HCT116 (cell line): ENCODE results near the gene ADAMTS9. TPM values are rescaled to one million over a fixed set of nuclear protein-coding genes. Genes with fewer than 3 reads are reported as not detected.

Source experiments
- ATAC-seq: fragments of 200-7000 bp; cut with Tn5 transposase; 2 replicates; pipeline ENCODE4 v1.9.1; 2020; ENCODE audit warnings: mild to moderate bottlenecking, moderate library complexity
- BruUV-seq: library from RNA; stranded (reverse); fragments of 400-500 nt; replicated peaks from 2 replicates; lab custom pipeline; 2021; lab: Mats Ljungman, UMichigan
- CTCF ChIA-PET: fragments of 300-600 bp; sonication (Branson Sonifier 250); formaldehyde crosslinking; loops from one replicate; lab custom pipeline; 2021; ENCODE audit warnings: antibody characterized with exemption; lab: Charles Lee
- POLR2A ChIA-PET: fragments of 300-600, 350-600 bp; sonication (Branson Sonifier 250); formaldehyde crosslinking; loops from one replicate; lab custom pipeline; 2021; ENCODE audit warnings: antibody characterized with exemption; lab: Charles Lee
- RAD21 ChIA-PET, 2 experiments: fragments of 300-600 bp; sonication (Branson Sonifier 250); formaldehyde crosslinking; loops; one replicate each; lab custom pipeline; 2023; ENCODE audit warnings: low total read pairs in 2 of 2; ENCODE audit not compliant: uncharacterized antibody in 2 of 2, unreplicated experiment in 2 of 2, low non-redundant PET in 1 of 2; lab: Charles Lee
- DNase-seq: peaks from one replicate; pipeline ENCODE4 v3.0.0-alpha.2; 2010; ENCODE audit warnings: low read depth, low spot score
- H2AFZ ChIP-seq: fragments of 200-600 bp; shearing (Covaris generic), sonication (generic); 2 replicates; pipeline ENCODE4 v1.6.1; 2017; ENCODE audit warnings: low read depth, mixed run types, mixed read lengths, antibody characterized with exemption, low read length; ENCODE audit not compliant: poor library complexity, severe bottlenecking
- H3K27ac ChIP-seq: 2 replicates; pipeline ENCODE4 v1.5.1; 2012; ENCODE audit warnings: low read depth, low read length
- H3K27me3 ChIP-seq: fragments of 200-600 bp; sonication (generic); 2 replicates; pipeline ENCODE4 v1.6.1; 2016; ENCODE audit warnings: mixed run types, low read length, mixed read lengths; ENCODE audit not compliant: insufficient read depth
- H3K36me3 ChIP-seq, 2 experiments: fragments of 200-500 bp in 1 of 2; fragments of 200-600 bp in 1 of 2; sonication (Bioruptor generic) in 1 of 2; sonication (generic) in 1 of 2; 2 replicates each; pipeline versions ENCODE4 v1.5.1 to v1.6.1; 2014 to 2016; ENCODE audit warnings: low read length in 2 of 2, inconsistent platforms in 1 of 2, mixed read lengths in 1 of 2, mixed run types in 1 of 2; ENCODE audit not compliant: insufficient read depth in 2 of 2, control insufficient read depth in 1 of 2
- H3K4me1 ChIP-seq, 2 experiments: fragments of 200-600 bp in 1 of 2; sonication (generic) in 1 of 2; 2 replicates each; pipeline versions ENCODE4 v1.5.1 to v1.6.1; 2012 to 2017; ENCODE audit warnings: low read length in 2 of 2, inconsistent platforms in 1 of 2, mild to moderate bottlenecking in 1 of 2, mixed read lengths in 1 of 2, mixed run types in 1 of 2, moderate library complexity in 1 of 2; ENCODE audit not compliant: insufficient read depth in 2 of 2, control insufficient read depth in 1 of 2
- H3K4me2 ChIP-seq: fragments of 200-600 bp; sonication (generic); 2 replicates; pipeline ENCODE4 v1.6.1; 2017; ENCODE audit warnings: mixed run types, low read length, mixed read lengths
- H3K4me3 ChIP-seq, 2 experiments: fragments of 200-600 bp in 1 of 2; sonication (generic) in 1 of 2; replicated peaks in 1 of 2; 2 replicates each; pipeline ENCODE4 v1.5.1; 2011 to 2016; ENCODE audit warnings: low read length in 2 of 2, control low read depth in 1 of 2, low read depth in 1 of 2, mild to moderate bottlenecking in 1 of 2, mixed read lengths in 1 of 2, mixed run types in 1 of 2
- H3K79me2 ChIP-seq: fragments of 200-600 bp; sonication (generic); 2 replicates; pipeline ENCODE4 v1.6.1; 2017; ENCODE audit warnings: mild to moderate bottlenecking, mixed run types, low read length, moderate library complexity, mixed read lengths; ENCODE audit not compliant: insufficient read depth
- H3K9ac ChIP-seq: fragments of 200-600 bp; sonication (generic); 2 replicates; pipeline ENCODE4 v1.6.1; 2016; ENCODE audit warnings: low read length, mixed read lengths
- H3K9me2 ChIP-seq: fragments of 200-600 bp; sonication (generic), shearing (Covaris generic); 2 replicates; pipeline ENCODE4 v1.6.1; 2017; ENCODE audit warnings: mixed run types, mild to moderate bottlenecking, moderate library complexity; ENCODE audit not compliant: insufficient read depth
- H3K9me3 ChIP-seq, 2 experiments: fragments of 200-500 bp in 1 of 2; fragments of 200-600 bp in 1 of 2; sonication (Bioruptor generic) in 1 of 2; sonication (generic) in 1 of 2; 2 replicates each; pipeline ENCODE4 v1.6.1; 2014 to 2017; ENCODE audit warnings: low read length in 2 of 2, mixed read lengths in 2 of 2, inconsistent platforms in 1 of 2, low read depth in 1 of 2, mild to moderate bottlenecking in 1 of 2, mixed run types in 1 of 2, moderate library complexity in 1 of 2; ENCODE audit not compliant: control insufficient read depth in 1 of 2, insufficient read depth in 1 of 2
- H4K20me1 ChIP-seq: fragments of 200-600 bp; sonication (generic), shearing (Covaris generic); 2 replicates; pipeline ENCODE4 v1.6.1; 2017; ENCODE audit warnings: mixed run types, mild to moderate bottlenecking, moderate library complexity; ENCODE audit not compliant: insufficient read depth
- CBX3 ChIP-seq: IDR thresholded peaks from 2 replicates; pipeline ENCODE4 v1.6.1; 2012; ENCODE audit warnings: low read depth
- CEBPB ChIP-seq: IDR thresholded peaks from 2 replicates; pipeline ENCODE4 v1.6.1; 2012; ENCODE audit warnings: low read depth
- EGR1 ChIP-seq: IDR thresholded peaks from 2 replicates; pipeline ENCODE4 v1.6.1; 2012; ENCODE audit warnings: low read depth
- ELF1 ChIP-seq: IDR thresholded peaks from 2 replicates; pipeline ENCODE4 v1.6.1; 2012; ENCODE audit warnings: low read depth, borderline replicate concordance
- FOSL1 ChIP-seq: IDR thresholded peaks from 2 replicates; pipeline ENCODE4 v1.6.1; 2012; ENCODE audit warnings: low read depth
- JUND ChIP-seq: IDR thresholded peaks from 2 replicates; pipeline ENCODE4 v1.6.1; 2012
- POLR2A ChIP-seq: IDR thresholded peaks from 2 replicates; pipeline ENCODE4 v1.7.0; 2011; ENCODE audit warnings: borderline replicate concordance; ENCODE audit not compliant: insufficient read depth, insufficient read length; ENCODE audit errors: extremely low read depth
- POLR2AphosphoS5 ChIP-seq: IDR thresholded peaks from 2 replicates; pipeline ENCODE4 v1.6.1; 2011; ENCODE audit warnings: mild to moderate bottlenecking, low read depth, low read length, moderate library complexity
- RAD21 ChIP-seq: IDR thresholded peaks from 2 replicates; pipeline ENCODE4 v1.6.1; 2012; ENCODE audit warnings: low read depth, mild to moderate bottlenecking
- SIN3A ChIP-seq: IDR thresholded peaks from 2 replicates; pipeline ENCODE4 v1.6.1; 2012; ENCODE audit warnings: low read depth
- SP1 ChIP-seq: IDR thresholded peaks from 2 replicates; pipeline ENCODE4 v1.6.1; 2012; ENCODE audit warnings: low read depth
- SRF ChIP-seq: IDR thresholded peaks from 2 replicates; pipeline ENCODE4 v1.6.1; 2012; ENCODE audit warnings: low read depth
- TCF7L2 ChIP-seq: IDR thresholded peaks from 2 replicates; pipeline ENCODE4 v1.7.0; 2011; ENCODE audit warnings: borderline replicate concordance, inconsistent platforms; ENCODE audit not compliant: insufficient read depth, insufficient read length; ENCODE audit errors: extremely low read depth
- YY1 ChIP-seq: IDR thresholded peaks from 2 replicates; pipeline ENCODE4 v1.6.1; 2011; ENCODE audit warnings: low read length, low read depth, moderate library complexity, mild to moderate bottlenecking; ENCODE audit not compliant: insufficient replicate concordance; ENCODE audit errors: extremely low read depth
- ZFX ChIP-seq: fragments of 450-650 bp; IDR thresholded peaks from 2 replicates; pipeline ENCODE4 v1.6.1; 2017
- ZNF274 ChIP-seq: fragments of 200-500 bp; sonication (Bioruptor generic); IDR thresholded peaks from 2 replicates; pipeline ENCODE4 v1.6.1; 2014; ENCODE audit warnings: mild to moderate bottlenecking, low read depth, low read length, inconsistent platforms
- intact Hi-C: fragments of 100-400 bp; cut with micrococcal nuclease; formaldehyde crosslinking; loops from 2 replicates; pipeline ENCODE4 v1.10.0; 2022
- total RNA-seq: library from RNA; stranded (reverse); gene quantifications from one replicate; pipeline ENCODE4 v1.2.1, GENCODE V29; 2021; ENCODE audit not compliant: unreplicated experiment
- TF ChIP-seq, protein P1 (sequence below), 3 experiments: fragments of 200-600 bp in 1 of 3; sonication (generic) in 1 of 3; IDR thresholded peaks in 2 of 3; conservative IDR thresholded peaks in 1 of 3; 2 replicates each; pipeline ENCODE4 v1.5.1; 2012 to 2017; ENCODE audit warnings: low read depth in 2 of 3, low read length in 2 of 3, antibody characterized with exemption in 1 of 3, borderline replicate concordance in 1 of 3, control low read depth in 1 of 3, mild to moderate bottlenecking in 1 of 3, mixed read lengths in 1 of 3, mixed run types in 1 of 3, moderate library complexity in 1 of 3; ENCODE audit not compliant: insufficient read depth in 1 of 3
- TF ChIP-seq, protein P2 (sequence below): IDR thresholded peaks from 2 replicates; pipeline ENCODE4 v1.6.1; 2011; ENCODE audit warnings: mild to moderate bottlenecking, low read length, moderate library complexity; ENCODE audit not compliant: insufficient replicate concordance; ENCODE audit errors: extremely low read depth
- TF ChIP-seq, protein P3 (sequence below): IDR thresholded peaks from 2 replicates; pipeline ENCODE4 v1.6.1; 2012
- TF ChIP-seq, protein P4 (sequence below): IDR thresholded peaks from 2 replicates; pipeline ENCODE4 v1.6.1; 2012

The ADAMTS9 gene
- total RNA-seq, 1 experiment from 2014 or later = 0.05 TPM

DNA sequence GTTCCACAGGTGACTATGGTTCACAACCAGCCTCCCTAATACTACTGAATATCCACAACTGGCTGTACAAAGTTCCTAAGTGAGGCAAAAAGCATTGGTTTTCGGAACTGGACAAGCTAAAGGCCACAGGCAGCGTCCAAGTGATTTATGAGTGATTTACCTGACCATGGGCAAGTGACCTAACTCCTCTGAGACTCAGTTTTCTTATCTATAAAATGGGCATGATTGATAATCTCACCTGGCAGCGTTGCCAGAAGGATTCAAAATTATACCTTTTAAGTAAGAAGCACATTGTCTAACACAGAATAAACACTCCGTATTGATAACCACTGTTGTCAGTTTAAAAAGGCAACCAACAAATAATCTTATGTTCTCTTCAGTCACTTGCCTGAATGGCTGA, 29.8 kb downstream of the ADAMTS9 start:
- Histone ChIP-seq H3K27me3 (peaks cover 5% of the 10 kb centered on the region; the same call in 1 of the 2 replicates), H3K9me3 (no peaks in the 10 kb centered on the region), H3K79me2 (no peaks in the 10 kb centered on the region), H3K4me1 (no peaks in the 10 kb centered on the region), H4K20me1 (no peaks in the 10 kb centered on the region), H3K9ac (no peak overlapping the region), H2AFZ (no peak overlapping the region), H3K36me3 (no peaks in the 10 kb centered on the region), H3K4me2 (no peak overlapping the region), H3K4me3 (no peak overlapping the region), H3K27ac (no peak overlapping the region), H3K9me2 (no peaks in the 10 kb centered on the region)
- DNase-seq = no peak
- ChIA-PET POLR2A (no interaction called here), RAD21 (no interaction called here), CTCF (no interaction called here)
- intact Hi-C loops = no loop called here
- no TSS peak for BruUV-seq
- ATAC-seq = no peak
- no peak for TF ChIP-seq POLR2A
- TF ChIP-seq, protein P1, sequence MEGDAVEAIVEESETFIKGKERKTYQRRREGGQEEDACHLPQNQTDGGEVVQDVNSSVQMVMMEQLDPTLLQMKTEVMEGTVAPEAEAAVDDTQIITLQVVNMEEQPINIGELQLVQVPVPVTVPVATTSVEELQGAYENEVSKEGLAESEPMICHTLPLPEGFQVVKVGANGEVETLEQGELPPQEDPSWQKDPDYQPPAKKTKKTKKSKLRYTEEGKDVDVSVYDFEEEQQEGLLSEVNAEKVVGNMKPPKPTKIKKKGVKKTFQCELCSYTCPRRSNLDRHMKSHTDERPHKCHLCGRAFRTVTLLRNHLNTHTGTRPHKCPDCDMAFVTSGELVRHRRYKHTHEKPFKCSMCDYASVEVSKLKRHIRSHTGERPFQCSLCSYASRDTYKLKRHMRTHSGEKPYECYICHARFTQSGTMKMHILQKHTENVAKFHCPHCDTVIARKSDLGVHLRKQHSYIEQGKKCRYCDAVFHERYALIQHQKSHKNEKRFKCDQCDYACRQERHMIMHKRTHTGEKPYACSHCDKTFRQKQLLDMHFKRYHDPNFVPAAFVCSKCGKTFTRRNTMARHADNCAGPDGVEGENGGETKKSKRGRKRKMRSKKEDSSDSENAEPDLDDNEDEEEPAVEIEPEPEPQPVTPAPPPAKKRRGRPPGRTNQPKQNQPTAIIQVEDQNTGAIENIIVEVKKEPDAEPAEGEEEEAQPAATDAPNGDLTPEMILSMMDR (IDR thresholded peaks at IDR 0.05 in 2 of 3, conservative IDR thresholded peaks at IDR 0.05 in 1 of 3; ENCODE audit: borderline replicate concordance in 1 of 3, insufficient read depth in 1 of 3, low read depth in 2 of 3, low read length in 2 of 3) = no peak
- no peak for TF ChIP-seq EGR1
- no peak for TF ChIP-seq TCF7L2
- no peak for TF ChIP-seq RAD21
- TF ChIP-seq ELF1 = no peak
- TF ChIP-seq JUND = no peak
- no peak for TF ChIP-seq SP1
- no peak for TF ChIP-seq ZNF274
- TF ChIP-seq CEBPB = no peak
- no peak for TF ChIP-seq CBX3
- TF ChIP-seq POLR2AphosphoS5 = no peak
- TF ChIP-seq, protein P2, sequence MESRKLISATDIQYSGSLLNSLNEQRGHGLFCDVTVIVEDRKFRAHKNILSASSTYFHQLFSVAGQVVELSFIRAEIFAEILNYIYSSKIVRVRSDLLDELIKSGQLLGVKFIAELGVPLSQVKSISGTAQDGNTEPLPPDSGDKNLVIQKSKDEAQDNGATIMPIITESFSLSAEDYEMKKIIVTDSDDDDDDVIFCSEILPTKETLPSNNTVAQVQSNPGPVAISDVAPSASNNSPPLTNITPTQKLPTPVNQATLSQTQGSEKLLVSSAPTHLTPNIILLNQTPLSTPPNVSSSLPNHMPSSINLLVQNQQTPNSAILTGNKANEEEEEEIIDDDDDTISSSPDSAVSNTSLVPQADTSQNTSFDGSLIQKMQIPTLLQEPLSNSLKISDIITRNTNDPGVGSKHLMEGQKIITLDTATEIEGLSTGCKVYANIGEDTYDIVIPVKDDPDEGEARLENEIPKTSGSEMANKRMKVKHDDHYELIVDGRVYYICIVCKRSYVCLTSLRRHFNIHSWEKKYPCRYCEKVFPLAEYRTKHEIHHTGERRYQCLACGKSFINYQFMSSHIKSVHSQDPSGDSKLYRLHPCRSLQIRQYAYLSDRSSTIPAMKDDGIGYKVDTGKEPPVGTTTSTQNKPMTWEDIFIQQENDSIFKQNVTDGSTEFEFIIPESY = no peak
- TF ChIP-seq, protein P3, sequence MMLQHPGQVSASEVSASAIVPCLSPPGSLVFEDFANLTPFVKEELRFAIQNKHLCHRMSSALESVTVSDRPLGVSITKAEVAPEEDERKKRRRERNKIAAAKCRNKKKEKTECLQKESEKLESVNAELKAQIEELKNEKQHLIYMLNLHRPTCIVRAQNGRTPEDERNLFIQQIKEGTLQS = no peak
- no peak for TF ChIP-seq SIN3A
- TF ChIP-seq, protein P4, sequence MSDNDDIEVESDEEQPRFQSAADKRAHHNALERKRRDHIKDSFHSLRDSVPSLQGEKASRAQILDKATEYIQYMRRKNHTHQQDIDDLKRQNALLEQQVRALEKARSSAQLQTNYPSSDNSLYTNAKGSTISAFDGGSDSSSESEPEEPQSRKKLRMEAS = no peak
- no peak for TF ChIP-seq ZFX
- TF ChIP-seq YY1 = no peak
- no peak for TF ChIP-seq SRF
- TF ChIP-seq FOSL1 = no peak
